H1 (cell line): ENCODE data around the gene F5.

ENCODE experiments used
- BACH1 ChIP-seq: IDR thresholded peaks from 2 replicates; pipeline ENCODE4 v1.6.1; 2012; ENCODE audit warnings: low read length, improper control_type of control experiment
- CTCF ChIP-seq, 3 experiments: IDR thresholded peaks; 1 replicate in 2 of 3; 2 replicates in 1 of 3; pipeline versions ENCODE4 v1.5.1 to v1.6.1; 2011; ENCODE audit warnings: low read length in 3 of 3, mild to moderate bottlenecking in 3 of 3, inconsistent platforms in 2 of 3, low read depth in 1 of 3, moderate library complexity in 1 of 3; ENCODE audit not compliant: insufficient read depth in 1 of 3; ENCODE audit errors: control extremely low read depth in 1 of 3
- EP300 ChIP-seq, 2 experiments: IDR thresholded peaks; 1 replicate in 1 of 2; 2 replicates in 1 of 2; pipeline ENCODE4 v1.6.1; 2011 to 2012; ENCODE audit warnings: low read depth in 2 of 2, low read length in 2 of 2, mild to moderate bottlenecking in 2 of 2, borderline replicate concordance in 1 of 2, inconsistent platforms in 1 of 2, moderate library complexity in 1 of 2
- EZH2 ChIP-seq: fragments of 200-600 bp; sonication (generic); IDR thresholded peaks from 2 replicates; pipeline ENCODE4 v1.7.1; 2012; ENCODE audit warnings: low read depth, mild to moderate bottlenecking, moderate library complexity, low read length, inconsistent platforms; ENCODE audit not compliant: severe bottlenecking
- TAF1 ChIP-seq: IDR thresholded peaks from 2 replicates; pipeline ENCODE4 v1.6.1; 2011; ENCODE audit warnings: mild to moderate bottlenecking, low read depth, low read length

GRCh38 chr1:169465281-169465680 lies 121.0 kb downstream of the F5 start:
- TF ChIP-seq EP300 (IDR thresholded peaks at IDR 0.05; ENCODE audit: borderline replicate concordance in 1 of 2, low read depth in 2 of 2, low read length in 2 of 2) (no peak), CTCF (IDR thresholded peaks at IDR 0.05; ENCODE audit: control extremely low read depth in 1 of 3, insufficient read depth in 1 of 3, low read depth in 1 of 3, low read length in 3 of 3) (no peak), TAF1 (no peak), EZH2 (no peak), BACH1 (no peak)
